Tongue (tissue), 2 donors: ENCODE measurements around the gene MT1M. TPM values are rescaled to one million over a fixed set of nuclear protein-coding genes. Genes with fewer than 3 reads are reported as not detected.
"Not testable (repeated sequence)": the region's sequence is repeated elsewhere in the genome, so short reads cannot be mapped to it uniquely, and the experiment has no call there.

Experiments used
- DNase-seq: peaks from one replicate; pipeline ENCODE4 v3.0.0-alpha.2; 2015
- total RNA-seq: library from RNA; depleted of rRNA; stranded (reverse); fragments of >200 nt; gene quantifications from one replicate; pipeline ENCODE4 v1.2.3, GENCODE V29; 2014

The MT1M gene
- total RNA-seq, 1 donor from 2014 or later, result 1.7 TPM

- DNase-seq, result no peak
Observed at GRCh38 chr16:56649820-56650219, 17.4 kb downstream of the MT1M start.

GRCh38 chr16:56651586-56651985 lies 19.1 kb downstream of the MT1M start, which contains the start of gene MT1B:
Gene MT1B (plus strand): TSS chr16:56651886. CDS start chr16:56651954, 68 bp downstream.
- DNase-seq, result no peak

GRCh38 chr16:56652600-56652999 lies 20.1 kb downstream of the MT1M start:
- no peak for DNase-seq

- DNase-seq, result no peak
Observed at GRCh38 chr16:56653218-56653617, 20.8 kb downstream of the MT1M start.

- DNase-seq, result peak; percentile 47
Observed at GRCh38 chr16:56657555-56658326, 25.3 kb downstream of the MT1M start, which contains the start of gene MT1F. Gene MT1F (plus strand): TSS chr16:56657959. CDS start chr16:56658059, 100 bp downstream.

GRCh38 chr16:56658327-56658875 lies 25.9 kb downstream of the MT1M start:
- no peak for DNase-seq

GRCh38 chr16:56662357-56663354 lies 30.2 kb downstream of the MT1M start:
- DNase-seq, result peak; percentile 15

GRCh38 chr16:56664506-56664905 lies 32.0 kb downstream of the MT1M start:
- no peak for DNase-seq

- DNase-seq, result peak; percentile 12
Observed at GRCh38 chr16:56665286-56666261, 33.1 kb downstream of the MT1M start.

GRCh38 chr16:56667581-56668571 lies 35.4 kb downstream of the MT1M start, which contains the start of gene MT1G:
Gene MT1G (minus strand): TSS chr16:56668065. CDS start chr16:56667993, 72 bp downstream.
- peak; percentile 9 for DNase-seq

- DNase-seq, result peak; percentile 18
Observed at GRCh38 chr16:56669005-56669839, 36.8 kb downstream of the MT1M start, which contains the start of gene MT1H. Gene MT1H (plus strand): TSS chr16:56669814. CDS start chr16:56669885, 71 bp downstream.

GRCh38 chr16:56669840-56670619 lies 37.6 kb downstream of the MT1M start:
- DNase-seq, result no peak

- DNase-seq, result no peak
Observed at GRCh38 chr16:56670620-56670934, 38.1 kb downstream of the MT1M start.

- peak; percentile 29 for DNase-seq
Observed at GRCh38 chr16:56671691-56672090, 39.2 kb downstream of the MT1M start.

- not testable (repeated sequence) for DNase-seq
Observed at GRCh38 chr16:56672171-56672570, 39.7 kb downstream of the MT1M start.

GRCh38 chr16:56672761-56673536 lies 40.5 kb downstream of the MT1M start:
- DNase-seq, result no peak

- peak; percentile 50 for DNase-seq
Observed at GRCh38 chr16:56673921-56674320, 41.5 kb downstream of the MT1M start.
